ENCODE results near the gene SYTL5.
"Not testable (repeated sequence)": the region's sequence is repeated elsewhere in the genome, so short reads cannot be mapped to it uniquely, and the experiment has no call there.

Gene SYTL5

DNA sequence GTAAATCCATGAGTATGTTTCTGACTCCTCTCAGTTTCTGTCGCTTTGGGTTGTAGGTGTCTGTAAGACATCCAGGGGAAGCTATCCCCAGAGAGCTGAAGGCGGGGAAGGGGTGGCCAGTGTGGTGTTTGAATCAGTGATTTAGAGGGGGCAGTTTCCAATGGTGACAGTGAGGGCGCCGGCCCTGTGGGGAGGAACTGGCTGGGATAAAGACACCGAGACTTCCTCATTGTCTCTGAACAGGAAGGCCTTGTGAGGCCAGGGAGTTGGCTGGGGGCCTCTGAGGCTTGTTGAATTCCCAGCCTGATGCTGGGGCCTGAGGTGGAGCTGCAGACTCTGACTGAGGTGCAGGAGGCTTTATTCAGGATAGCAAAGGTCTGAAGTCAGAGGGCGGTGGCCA is 15.1 kb upstream of the SYTL5 start:
- H3K9ac ChIP-seq (ENCODE audit: low read length in 5 of 5); H3K4me3 ChIP-seq (ENCODE audit: low read depth in 1 of 5, low read length in 5 of 5); H3K36me3 ChIP-seq (ENCODE audit: control insufficient read depth in 5 of 5, insufficient read depth in 5 of 5, low read length in 5 of 5); H3K4me1 ChIP-seq (ENCODE audit: control insufficient read depth in 5 of 5, insufficient read depth in 5 of 5, low read length in 5 of 5); H3K27ac ChIP-seq (ENCODE audit: low read depth, low read length); H3K9me3 ChIP-seq (ENCODE audit: control insufficient read depth in 5 of 5, low read length in 5 of 5): not testable (repeated sequence)
- peaks cover 1 to 10% (median 4%) of the 10 kb centered on the region in 5 donors for H3K27me3 ChIP-seq (ENCODE audit: control insufficient read depth in 5 of 5, insufficient read depth in 4 of 5, low read length in 5 of 5)

DNA sequence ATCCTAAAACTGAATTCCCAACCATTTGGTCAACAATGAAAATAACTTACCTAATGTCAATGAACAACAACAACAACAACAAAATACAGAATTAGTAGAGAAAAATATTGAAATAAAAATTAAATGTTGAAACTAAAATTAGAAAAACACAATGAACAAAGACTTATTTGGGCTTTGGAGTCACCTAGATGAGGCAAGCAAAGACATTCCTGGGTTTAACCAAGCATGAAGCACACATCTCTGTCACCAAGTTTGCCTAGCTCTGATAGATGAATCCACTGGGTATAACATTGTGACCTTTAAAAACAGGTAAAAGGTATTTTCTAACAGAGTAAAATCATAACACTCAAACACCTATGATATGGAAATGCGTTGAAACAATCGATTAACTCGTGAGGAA is 13.2 kb upstream of the SYTL5 start:
- no peaks in the 10 kb centered on the region for H3K36me3 ChIP-seq (ENCODE audit: control insufficient read depth in 5 of 5, insufficient read depth in 5 of 5, low read length in 5 of 5)
- peaks cover 0 to 3% (median 0%) of the 10 kb centered on the region in 5 donors for H3K4me1 ChIP-seq (ENCODE audit: control insufficient read depth in 5 of 5, insufficient read depth in 5 of 5, low read length in 5 of 5)
- no peak overlapping the region for H3K9ac ChIP-seq (ENCODE audit: low read length in 5 of 5)
- no peaks in the 10 kb centered on the region for H3K9me3 ChIP-seq (ENCODE audit: control insufficient read depth in 5 of 5, low read length in 5 of 5)
- no peak overlapping the region for H3K27ac ChIP-seq (ENCODE audit: low read depth, low read length)
- no peak overlapping the region for H3K4me3 ChIP-seq (ENCODE audit: low read depth in 1 of 5, low read length in 5 of 5)
- H3K27me3 ChIP-seq (ENCODE audit: control insufficient read depth in 5 of 5, insufficient read depth in 4 of 5, low read length in 5 of 5), result peaks cover 4 to 16% (median 8%) of the 10 kb centered on the region in 5 donors

DNA sequence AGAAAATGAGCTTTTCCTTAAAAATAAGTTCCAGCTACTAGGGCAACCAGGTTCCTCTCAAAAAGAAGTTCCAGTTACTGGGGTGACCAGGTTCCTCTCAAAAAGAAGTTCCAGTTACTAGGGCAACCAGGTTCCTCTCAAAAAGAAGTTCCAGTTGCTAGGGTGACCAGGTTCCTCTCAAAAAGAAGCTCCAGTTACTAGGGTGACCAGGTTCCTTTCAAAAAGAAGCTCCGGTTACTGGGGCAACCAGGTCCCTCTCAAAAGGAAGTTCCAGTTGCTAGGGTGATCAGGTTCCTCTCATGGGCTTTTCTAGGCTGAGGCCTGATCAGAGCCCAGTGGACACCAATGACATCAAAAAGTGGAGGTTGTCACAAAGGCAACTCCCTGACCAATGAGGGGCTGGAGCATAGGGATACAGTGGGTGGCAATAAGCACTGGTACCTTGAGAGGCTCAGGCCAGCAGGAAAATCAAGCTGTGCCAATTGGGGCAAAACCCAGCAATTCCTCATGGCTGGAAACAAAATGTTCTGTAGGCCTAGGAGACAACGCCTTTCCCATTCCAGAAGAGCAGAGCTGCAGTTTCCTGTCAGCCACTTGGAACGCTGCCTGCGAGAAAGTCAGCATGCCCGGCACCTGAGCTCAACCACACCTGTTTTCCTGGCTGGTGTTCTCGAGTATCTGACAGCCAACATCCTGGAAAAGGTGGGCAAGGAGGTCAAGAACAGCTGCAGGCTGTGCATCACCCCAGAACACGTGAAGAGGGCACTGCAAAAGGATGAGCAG is 12.3 kb upstream of the SYTL5 start:
- peaks cover 4 to 17% (median 8%) of the 10 kb centered on the region in 5 donors for H3K27me3 ChIP-seq (ENCODE audit: control insufficient read depth in 5 of 5, insufficient read depth in 4 of 5, low read length in 5 of 5)
- H3K27ac ChIP-seq (ENCODE audit: low read depth, low read length), result no peak overlapping the region
- peaks cover 0 to 3% (median 0%) of the 10 kb centered on the region in 5 donors for H3K4me1 ChIP-seq (ENCODE audit: control insufficient read depth in 5 of 5, insufficient read depth in 5 of 5, low read length in 5 of 5)
- no peak overlapping the region for H3K9ac ChIP-seq (ENCODE audit: low read length in 5 of 5)
- no peaks in the 10 kb centered on the region for H3K36me3 ChIP-seq (ENCODE audit: control insufficient read depth in 5 of 5, insufficient read depth in 5 of 5, low read length in 5 of 5)
- H3K4me3 ChIP-seq (ENCODE audit: low read depth in 1 of 5, low read length in 5 of 5), result no peak overlapping the region
- H3K9me3 ChIP-seq (ENCODE audit: control insufficient read depth in 5 of 5, low read length in 5 of 5), result no peaks in the 10 kb centered on the region

DNA sequence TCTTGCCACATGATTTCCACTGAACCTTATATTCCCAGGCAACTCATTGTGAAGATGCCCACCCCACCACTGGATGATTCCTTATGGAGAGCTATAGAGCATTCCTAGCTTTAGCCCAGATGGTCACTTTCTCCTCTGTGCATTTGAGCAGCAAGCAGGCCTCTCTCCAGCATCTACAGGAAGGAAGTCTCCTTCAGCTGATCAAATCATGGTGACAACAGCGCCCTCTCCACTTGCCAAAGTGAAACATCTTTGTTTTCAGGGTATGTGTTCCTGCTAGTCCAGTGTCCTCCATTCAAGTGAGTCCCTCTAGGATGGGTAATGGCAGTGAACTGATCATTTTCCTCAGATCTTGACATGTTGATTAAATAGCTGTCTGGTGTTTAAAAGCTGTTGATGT is 10.9 kb upstream of the SYTL5 start:
- H3K4me3 ChIP-seq (ENCODE audit: low read depth in 1 of 5, low read length in 5 of 5), result no peak overlapping the region
- peaks cover 4 to 17% (median 8%) of the 10 kb centered on the region in 5 donors for H3K27me3 ChIP-seq (ENCODE audit: control insufficient read depth in 5 of 5, insufficient read depth in 4 of 5, low read length in 5 of 5)
- no peaks in the 10 kb centered on the region for H3K9me3 ChIP-seq (ENCODE audit: control insufficient read depth in 5 of 5, low read length in 5 of 5)
- H3K4me1 ChIP-seq (ENCODE audit: control insufficient read depth in 5 of 5, insufficient read depth in 5 of 5, low read length in 5 of 5), result peaks cover 0 to 3% (median 0%) of the 10 kb centered on the region in 5 donors
- no peak overlapping the region for H3K27ac ChIP-seq (ENCODE audit: low read depth, low read length)
- no peak overlapping the region for H3K9ac ChIP-seq (ENCODE audit: low read length in 5 of 5)
- no peaks in the 10 kb centered on the region for H3K36me3 ChIP-seq (ENCODE audit: control insufficient read depth in 5 of 5, insufficient read depth in 5 of 5, low read length in 5 of 5)

DNA sequence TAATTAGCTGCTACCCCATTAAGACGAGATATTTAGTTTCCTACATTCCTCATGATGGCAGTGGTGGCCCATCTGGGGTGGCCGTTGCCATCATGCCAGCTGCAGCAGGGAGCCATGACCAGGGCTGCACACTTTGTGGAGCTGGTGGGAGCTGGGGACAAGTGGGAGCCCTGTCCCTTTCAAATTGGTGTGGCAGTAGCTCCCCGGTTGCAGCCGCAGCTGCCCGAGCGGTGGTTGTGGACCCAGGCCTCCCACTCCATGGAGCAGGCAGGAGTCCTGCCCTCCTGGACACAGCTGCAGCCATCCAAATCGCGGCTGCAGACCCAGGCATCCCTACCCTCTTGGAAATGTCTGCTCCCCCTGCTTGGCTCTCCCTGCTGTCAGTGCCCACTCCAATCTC is 9.3 kb upstream of the SYTL5 start:
- peaks cover 0 to 12% (median 10%) of the 10 kb centered on the region in 5 donors for H3K27me3 ChIP-seq (ENCODE audit: control insufficient read depth in 5 of 5, insufficient read depth in 4 of 5, low read length in 5 of 5)
- no peak overlapping the region for H3K27ac ChIP-seq (ENCODE audit: low read depth, low read length)
- no peak overlapping the region for H3K4me3 ChIP-seq (ENCODE audit: low read depth in 1 of 5, low read length in 5 of 5)
- no peak overlapping the region for H3K9ac ChIP-seq (ENCODE audit: low read length in 5 of 5)
- peaks cover 0 to 3% (median 0%) of the 10 kb centered on the region in 5 donors for H3K4me1 ChIP-seq (ENCODE audit: control insufficient read depth in 5 of 5, insufficient read depth in 5 of 5, low read length in 5 of 5)
- no peaks in the 10 kb centered on the region for H3K9me3 ChIP-seq (ENCODE audit: control insufficient read depth in 5 of 5, low read length in 5 of 5)
- H3K36me3 ChIP-seq (ENCODE audit: control insufficient read depth in 5 of 5, insufficient read depth in 5 of 5, low read length in 5 of 5), result no peaks in the 10 kb centered on the region

DNA sequence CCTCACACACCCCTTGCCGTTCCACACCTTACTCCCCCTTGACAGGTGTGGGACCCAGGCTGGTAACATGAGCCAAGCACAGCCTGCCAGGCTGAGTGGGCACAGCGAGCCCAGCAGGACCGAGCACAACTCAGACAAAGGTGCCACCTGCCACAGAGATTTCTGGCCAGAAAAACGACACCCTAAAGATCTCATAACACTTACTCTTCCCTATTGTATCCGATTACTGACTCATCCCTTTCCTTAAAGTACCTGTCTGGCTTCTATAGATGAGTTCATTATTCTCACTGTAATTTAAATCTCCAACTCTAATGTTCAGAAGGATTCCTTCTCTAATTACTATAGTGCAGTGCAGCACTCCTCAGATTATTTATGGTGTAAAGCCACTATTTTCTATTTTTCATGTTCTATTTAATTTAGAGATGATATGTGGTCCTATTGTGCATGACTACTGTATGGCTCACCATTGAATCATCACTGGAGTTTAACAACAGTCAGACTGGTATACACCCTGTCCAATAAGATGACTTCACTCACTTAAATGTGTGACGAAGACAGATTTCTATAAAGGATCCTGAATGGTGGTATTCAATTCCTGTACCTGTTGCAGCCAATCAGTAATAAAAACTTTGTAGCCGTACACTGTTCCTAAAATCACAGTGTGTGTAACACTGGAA is 7.6 kb upstream of the SYTL5 start:
- Histone ChIP-seq H3K4me3 (ENCODE audit: low read depth in 1 of 5, low read length in 5 of 5) (no peak overlapping the region), H3K27me3 (ENCODE audit: control insufficient read depth in 5 of 5, insufficient read depth in 4 of 5, low read length in 5 of 5) (peaks cover 0 to 11% (median 8%) of the 10 kb centered on the region in 5 donors), H3K9ac (ENCODE audit: low read length in 5 of 5) (no peak overlapping the region), H3K9me3 (ENCODE audit: control insufficient read depth in 5 of 5, low read length in 5 of 5) (no peaks in the 10 kb centered on the region), H3K27ac (ENCODE audit: low read depth, low read length) (no peak overlapping the region), H3K4me1 (ENCODE audit: control insufficient read depth in 5 of 5, insufficient read depth in 5 of 5, low read length in 5 of 5) (peaks cover 0 to 3% (median 0%) of the 10 kb centered on the region in 5 donors), H3K36me3 (ENCODE audit: control insufficient read depth in 5 of 5, insufficient read depth in 5 of 5, low read length in 5 of 5) (no peaks in the 10 kb centered on the region)

DNA sequence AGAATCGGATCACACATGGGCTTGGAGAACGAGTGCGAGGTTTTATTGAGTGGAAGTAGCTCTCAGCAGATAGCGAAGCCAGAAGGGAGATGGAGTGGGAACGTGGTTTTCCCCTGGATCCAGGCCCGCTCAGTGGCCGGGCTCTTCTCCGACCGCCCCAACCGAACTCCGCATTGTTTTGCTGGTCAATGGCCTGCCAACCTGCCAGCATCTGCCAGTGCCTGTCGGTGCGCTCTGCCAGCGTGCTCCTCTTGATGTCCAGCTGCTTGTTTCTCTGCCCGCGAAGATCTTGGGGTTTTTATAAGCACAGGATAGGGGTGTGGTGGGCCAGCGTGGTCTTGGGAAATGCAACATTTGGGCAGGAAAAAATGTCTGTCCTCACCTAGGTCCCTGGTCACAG is 5.6 kb upstream of the SYTL5 start:
- no peak overlapping the region for H3K27ac ChIP-seq (ENCODE audit: low read depth, low read length)
- peaks cover 0 to 11% (median 8%) of the 10 kb centered on the region in 5 donors for H3K27me3 ChIP-seq (ENCODE audit: control insufficient read depth in 5 of 5, insufficient read depth in 4 of 5, low read length in 5 of 5)
- H3K36me3 ChIP-seq (ENCODE audit: control insufficient read depth in 5 of 5, insufficient read depth in 5 of 5, low read length in 5 of 5), result no peaks in the 10 kb centered on the region
- H3K9ac ChIP-seq (ENCODE audit: low read length in 5 of 5), result no peak overlapping the region
- H3K4me1 ChIP-seq (ENCODE audit: control insufficient read depth in 5 of 5, insufficient read depth in 5 of 5, low read length in 5 of 5), result peaks cover 0 to 3% (median 0%) of the 10 kb centered on the region in 5 donors
- peaks cover 0 to 8% (median 3%) of the 10 kb centered on the region in 5 donors for H3K9me3 ChIP-seq (ENCODE audit: control insufficient read depth in 5 of 5, low read length in 5 of 5)
- H3K4me3 ChIP-seq (ENCODE audit: low read depth in 1 of 5, low read length in 5 of 5), result no peak overlapping the region

DNA sequence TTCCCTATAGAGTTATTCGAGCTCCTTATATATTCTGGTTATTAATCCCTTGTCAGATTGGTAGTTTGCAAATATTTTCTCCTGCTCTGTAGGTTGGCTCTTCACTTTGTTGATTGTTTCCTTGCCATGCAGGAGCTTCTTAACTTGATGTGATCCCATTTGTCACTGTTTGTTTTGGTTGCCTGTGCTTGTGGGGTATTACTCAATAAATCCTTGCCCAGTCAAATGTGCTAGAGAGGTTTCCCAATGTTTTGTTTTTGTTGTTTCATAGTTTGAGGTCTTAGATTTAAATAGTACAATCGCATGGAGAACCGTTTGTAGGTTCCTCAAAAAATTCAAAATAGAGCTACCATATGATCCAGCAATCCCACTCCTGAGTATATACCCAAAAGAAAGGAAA is 2.3 kb upstream of the SYTL5 start:
- Histone ChIP-seq H3K36me3 (ENCODE audit: control insufficient read depth in 5 of 5, insufficient read depth in 5 of 5, low read length in 5 of 5) (no peaks in the 10 kb centered on the region), H3K9me3 (ENCODE audit: control insufficient read depth in 5 of 5, low read length in 5 of 5) (peaks cover 2 to 9% (median 6%) of the 10 kb centered on the region in 5 donors)

DNA sequence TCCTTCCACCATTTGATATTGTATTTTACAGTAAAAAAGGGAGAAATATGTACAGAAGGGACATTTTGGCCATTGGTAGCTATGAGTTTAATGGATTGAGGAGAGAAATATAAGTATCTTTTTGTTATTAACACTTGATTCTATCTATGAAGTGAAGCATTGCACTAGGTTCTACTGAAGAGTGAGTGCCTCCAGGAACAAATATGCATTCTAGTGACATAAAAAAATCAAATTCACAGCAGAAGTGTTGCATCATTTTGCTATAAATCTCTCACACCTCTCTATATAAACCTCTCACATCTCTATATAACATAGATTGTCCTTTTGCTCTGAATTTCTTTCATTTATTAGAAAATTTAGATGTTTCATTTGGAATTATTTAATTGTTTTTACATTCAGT is 425 bp downstream of the SYTL5 start:
- Histone ChIP-seq H3K27ac (ENCODE audit: low read depth, low read length) (no peak overlapping the region), H3K27me3 (ENCODE audit: control insufficient read depth in 5 of 5, insufficient read depth in 4 of 5, low read length in 5 of 5) (peaks cover 0 to 5% (median 0%) of the 10 kb centered on the region in 5 donors), H3K9ac (ENCODE audit: low read length in 5 of 5) (no peak overlapping the region), H3K9me3 (ENCODE audit: control insufficient read depth in 5 of 5, low read length in 5 of 5) (peaks cover 2 to 9% (median 6%) of the 10 kb centered on the region in 5 donors), H3K36me3 (ENCODE audit: control insufficient read depth in 5 of 5, insufficient read depth in 5 of 5, low read length in 5 of 5) (no peaks in the 10 kb centered on the region), H3K4me1 (ENCODE audit: control insufficient read depth in 5 of 5, insufficient read depth in 5 of 5, low read length in 5 of 5) (no peaks in the 10 kb centered on the region), H3K4me3 (ENCODE audit: low read depth in 1 of 5, low read length in 5 of 5) (no peak overlapping the region)

More for the DNA sequence above, 2.3 kb upstream of the SYTL5 start:
- no peak overlapping the region for H3K4me3 ChIP-seq (ENCODE audit: low read depth in 1 of 5, low read length in 5 of 5)
- H3K27me3 ChIP-seq (ENCODE audit: control insufficient read depth in 5 of 5, insufficient read depth in 4 of 5, low read length in 5 of 5), result peaks cover 0 to 5% (median 2%) of the 10 kb centered on the region in 5 donors
- H3K4me1 ChIP-seq (ENCODE audit: control insufficient read depth in 5 of 5, insufficient read depth in 5 of 5, low read length in 5 of 5), result no peaks in the 10 kb centered on the region
- H3K27ac ChIP-seq (ENCODE audit: low read depth, low read length), result no peak overlapping the region
- H3K9ac ChIP-seq (ENCODE audit: low read length in 5 of 5), result no peak overlapping the region

DNA sequence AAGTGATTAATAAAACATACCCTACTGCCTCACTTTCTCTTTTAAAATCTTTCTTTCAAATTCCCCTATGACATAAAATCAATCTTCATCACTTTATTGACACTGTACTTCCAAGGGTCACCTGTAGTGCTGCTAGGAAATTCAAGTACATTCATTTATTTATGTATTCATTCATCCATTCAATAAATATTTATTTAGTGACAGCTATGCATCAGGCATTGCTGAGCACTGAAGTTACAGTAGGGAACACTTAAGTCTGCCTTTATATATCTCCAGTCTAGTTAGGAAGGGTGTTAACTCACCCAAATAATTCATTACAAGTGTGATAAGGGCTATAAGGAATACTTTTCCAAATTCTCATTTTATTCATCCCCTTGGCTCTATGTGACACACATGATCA is 2.3 kb downstream of the SYTL5 start:
- Histone ChIP-seq H3K9ac (ENCODE audit: low read length in 5 of 5) (no peak overlapping the region), H3K27ac (ENCODE audit: low read depth, low read length) (no peak overlapping the region), H3K4me1 (ENCODE audit: control insufficient read depth in 5 of 5, insufficient read depth in 5 of 5, low read length in 5 of 5) (no peaks in the 10 kb centered on the region), H3K36me3 (ENCODE audit: control insufficient read depth in 5 of 5, insufficient read depth in 5 of 5, low read length in 5 of 5) (no peaks in the 10 kb centered on the region), H3K4me3 (ENCODE audit: low read depth in 1 of 5, low read length in 5 of 5) (no peak overlapping the region), H3K9me3 (ENCODE audit: control insufficient read depth in 5 of 5, low read length in 5 of 5) (peaks cover 2 to 9% (median 6%) of the 10 kb centered on the region in 5 donors), H3K27me3 (ENCODE audit: control insufficient read depth in 5 of 5, insufficient read depth in 4 of 5, low read length in 5 of 5) (peaks cover 0 to 10% (median 0%) of the 10 kb centered on the region in 5 donors)

All from subcutaneous abdominal adipose tissue (tissue), 5 donors.